NCI-H2081 treated with DMSO at 0.1 percent for 48 hours (cell line): ENCODE data around the gene SLC29A3.

Source experiments
- DNase-seq: peaks from one replicate; lab custom pipeline; 2025; lab: John Stamatoyannopoulos, UW

The SLC29A3 gene

DNA sequence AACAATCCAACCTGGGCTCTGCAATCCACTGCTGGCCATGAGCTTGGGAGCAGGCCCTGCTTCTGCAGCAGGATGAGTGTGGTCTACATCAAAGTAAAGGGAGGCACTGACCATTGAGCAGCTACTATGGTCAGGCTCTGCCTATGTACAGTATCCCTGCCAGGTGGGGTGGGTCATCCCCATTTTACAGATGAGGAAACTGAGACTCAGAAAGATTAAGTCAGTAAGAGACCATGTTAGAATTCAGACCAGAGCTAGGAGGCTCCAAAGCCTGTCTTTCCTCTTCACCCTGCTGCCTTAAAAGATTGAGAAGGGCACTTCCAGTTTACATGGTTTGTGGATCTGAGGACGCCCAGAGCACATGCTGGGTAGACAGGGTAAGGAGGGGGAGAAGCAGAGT, 50.5 kb downstream of the SLC29A3 start:
- no peak for DNase-seq

- DNase-seq = no peak
Observed at GRCh38 chr10:71370031-71370430, 51.0 kb downstream of the SLC29A3 start.

DNA sequence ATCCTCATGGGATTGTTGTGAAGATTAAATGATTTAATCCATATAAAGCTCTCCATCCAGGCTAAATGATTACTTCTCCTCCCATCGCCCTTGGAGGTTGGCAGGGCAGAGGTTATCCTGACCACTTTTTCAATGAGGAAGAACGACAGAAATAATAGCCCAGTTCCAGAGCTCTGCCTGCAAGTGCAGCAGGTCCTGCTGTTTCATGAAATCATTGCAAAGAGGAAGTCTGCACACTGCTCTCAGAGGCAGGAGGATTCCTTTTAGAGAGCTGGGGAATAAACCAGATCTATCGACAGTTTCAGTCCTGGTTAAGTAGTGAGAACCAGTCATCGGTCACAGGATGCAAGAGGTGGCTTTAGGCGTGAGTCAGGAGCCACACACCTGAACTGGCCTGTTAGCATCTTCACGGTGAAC, 52.7 kb downstream of the SLC29A3 start:
- DNase-seq = no peak

- DNase-seq = no peak
Observed at GRCh38 chr10:71372882-71373495, 53.9 kb downstream of the SLC29A3 start.

DNA sequence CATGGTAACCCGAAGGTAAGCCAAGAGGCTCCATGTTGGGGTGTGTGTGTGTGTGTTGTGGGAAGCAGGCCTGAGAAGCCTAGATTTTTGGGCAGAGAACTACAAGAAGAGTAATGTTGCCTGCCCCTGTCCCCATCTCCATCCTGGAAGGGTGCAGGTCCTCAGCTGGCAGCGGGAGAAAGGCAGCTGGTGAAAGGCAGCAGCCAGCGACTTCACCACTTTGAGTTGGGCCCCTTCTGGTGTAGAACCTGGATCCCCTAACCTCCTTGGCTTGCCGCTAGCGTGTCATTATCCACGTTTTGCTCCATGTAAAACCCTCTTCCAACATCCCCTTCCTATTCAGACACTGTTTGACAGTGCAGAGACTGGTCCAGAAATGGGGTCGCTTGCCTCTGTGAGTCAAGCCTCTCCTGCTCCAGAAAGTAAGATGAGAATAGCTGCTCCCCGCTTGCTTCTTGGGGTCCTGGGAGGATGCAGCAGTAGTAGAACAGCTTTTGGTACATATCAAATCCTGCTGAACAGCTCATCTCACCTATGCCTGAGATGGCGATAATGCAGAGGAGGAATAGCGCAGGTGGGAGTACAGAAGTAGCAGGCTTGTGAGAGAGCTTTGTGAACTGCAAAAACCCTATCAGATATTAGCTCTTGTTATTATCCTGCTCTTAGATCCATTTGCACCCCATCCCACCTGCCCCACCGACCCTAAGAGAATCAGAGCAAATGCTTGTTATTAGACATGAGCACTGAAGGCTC, 55.6 kb downstream of the SLC29A3 start:
- no peak for DNase-seq

- DNase-seq = no peak
Observed at GRCh38 chr10:71375952-71376351, 56.9 kb downstream of the SLC29A3 start.

GRCh38 chr10:71378336-71379117, 59.5 kb downstream of the SLC29A3 start:
- no peak for DNase-seq

DNA sequence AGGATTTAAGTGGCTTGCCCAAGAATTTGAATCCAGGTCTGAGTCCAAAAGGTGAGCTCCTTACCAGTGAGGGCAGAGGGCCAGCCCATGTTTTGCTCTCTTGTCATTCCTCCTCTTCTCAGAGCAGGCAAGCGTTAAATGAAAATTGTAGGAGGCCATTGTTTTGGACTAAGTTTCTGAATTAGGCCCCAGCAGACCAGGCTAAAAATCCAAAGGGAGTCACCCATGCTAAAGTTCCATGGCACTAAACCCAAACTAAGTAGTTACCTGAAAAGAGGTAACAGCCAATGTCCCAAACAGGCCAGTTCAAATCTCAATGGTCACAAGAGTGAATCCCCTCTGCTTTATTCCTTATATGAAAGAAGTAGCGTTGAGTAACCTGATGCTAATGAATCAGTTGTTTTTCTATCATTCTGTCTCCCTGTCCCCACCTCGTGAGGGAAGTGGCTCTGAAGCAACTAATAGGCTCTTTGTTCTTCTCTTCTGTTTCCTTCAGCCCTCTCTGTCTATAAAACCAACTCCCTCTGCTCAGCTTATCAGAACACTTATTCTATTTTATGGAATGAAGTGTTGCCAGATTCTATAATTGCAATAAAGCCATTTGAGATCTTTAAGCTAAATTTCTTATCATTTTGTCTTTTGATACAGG, 60.2 kb downstream of the SLC29A3 start:
- no peak for DNase-seq

DNA sequence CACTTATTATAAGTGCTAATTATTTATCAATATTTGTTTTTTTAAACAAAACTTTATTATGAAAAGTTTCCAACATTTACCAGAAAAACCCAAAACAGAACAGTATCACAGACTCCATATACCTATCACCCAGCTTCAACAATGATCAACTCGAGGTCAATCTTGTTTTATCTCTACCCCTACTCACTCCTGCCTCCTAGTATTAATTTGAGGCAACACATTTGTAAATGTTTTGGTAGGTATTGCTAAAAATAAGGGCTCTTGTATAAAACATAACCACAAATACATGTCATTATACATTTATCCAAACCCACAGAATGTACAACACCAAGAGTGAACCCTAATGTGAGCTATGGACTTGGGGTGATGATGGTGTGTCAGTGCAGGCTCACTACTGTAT, 61.8 kb downstream of the SLC29A3 start:
- DNase-seq = no peak

DNA sequence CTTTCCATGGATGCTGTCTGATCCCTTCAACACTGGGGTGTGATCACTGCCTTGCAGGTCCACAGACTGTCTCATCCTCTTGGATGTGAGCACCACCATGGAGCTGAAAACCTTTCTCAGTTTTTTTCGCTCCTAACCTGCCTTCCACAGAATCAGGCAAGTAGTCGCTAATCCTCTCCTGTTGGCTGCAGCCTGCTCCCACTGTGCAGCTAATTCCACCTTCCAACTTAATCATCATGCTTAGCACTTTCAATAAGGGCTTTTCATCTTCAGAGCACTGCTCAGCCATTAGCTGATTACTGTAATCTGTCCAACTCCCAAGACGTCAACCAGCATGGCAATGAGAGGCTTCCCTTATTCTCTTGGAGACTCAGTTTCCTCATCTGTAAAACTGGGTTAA, 62.6 kb downstream of the SLC29A3 start:
- no peak for DNase-seq

GRCh38 chr10:71382028-71382427, 63.0 kb downstream of the SLC29A3 start:
- DNase-seq = no peak

GRCh38 chr10:71382757-71383156, 63.7 kb downstream of the SLC29A3 start:
- DNase-seq = no peak

DNA sequence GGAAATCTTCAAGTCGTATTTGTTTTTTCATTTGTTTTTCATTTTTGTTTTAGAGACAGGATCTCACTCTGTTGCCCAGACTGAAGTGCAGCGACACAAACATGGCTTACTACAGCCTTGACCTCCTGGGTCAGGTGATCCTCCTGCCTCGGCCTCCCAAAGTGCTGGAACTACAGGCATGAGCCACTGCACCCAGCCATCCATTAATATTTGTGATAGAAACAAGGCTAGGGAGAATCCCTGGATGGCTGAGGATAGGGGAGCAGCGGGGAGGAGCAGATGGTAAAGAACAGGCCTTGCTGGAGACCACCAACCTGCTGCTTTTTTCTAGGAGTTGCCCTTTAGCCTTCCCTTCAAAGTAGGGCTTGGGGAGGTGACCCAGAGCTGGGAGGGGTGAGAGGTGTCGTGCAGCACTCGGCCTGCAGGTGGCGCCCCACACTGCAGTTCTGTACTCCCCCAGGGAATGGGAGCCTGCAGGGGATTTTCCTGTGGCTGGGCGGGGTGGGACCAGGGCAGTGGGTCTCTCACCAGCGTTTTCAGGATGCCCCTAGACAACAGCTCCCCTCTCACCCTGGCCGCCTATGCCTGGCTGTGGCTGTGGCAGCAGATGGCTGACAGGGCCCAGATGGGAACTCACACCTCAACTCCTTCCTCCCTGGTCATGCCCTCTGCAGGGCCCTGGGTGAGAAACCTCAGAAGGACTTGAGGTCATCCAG, 65.1 kb downstream of the SLC29A3 start:
- no peak for DNase-seq

- no peak for DNase-seq
Observed at GRCh38 chr10:71388171-71388570, 69.1 kb downstream of the SLC29A3 start.

- no peak for DNase-seq
Observed at GRCh38 chr10:71388583-71389310, 69.7 kb downstream of the SLC29A3 start.

DNA sequence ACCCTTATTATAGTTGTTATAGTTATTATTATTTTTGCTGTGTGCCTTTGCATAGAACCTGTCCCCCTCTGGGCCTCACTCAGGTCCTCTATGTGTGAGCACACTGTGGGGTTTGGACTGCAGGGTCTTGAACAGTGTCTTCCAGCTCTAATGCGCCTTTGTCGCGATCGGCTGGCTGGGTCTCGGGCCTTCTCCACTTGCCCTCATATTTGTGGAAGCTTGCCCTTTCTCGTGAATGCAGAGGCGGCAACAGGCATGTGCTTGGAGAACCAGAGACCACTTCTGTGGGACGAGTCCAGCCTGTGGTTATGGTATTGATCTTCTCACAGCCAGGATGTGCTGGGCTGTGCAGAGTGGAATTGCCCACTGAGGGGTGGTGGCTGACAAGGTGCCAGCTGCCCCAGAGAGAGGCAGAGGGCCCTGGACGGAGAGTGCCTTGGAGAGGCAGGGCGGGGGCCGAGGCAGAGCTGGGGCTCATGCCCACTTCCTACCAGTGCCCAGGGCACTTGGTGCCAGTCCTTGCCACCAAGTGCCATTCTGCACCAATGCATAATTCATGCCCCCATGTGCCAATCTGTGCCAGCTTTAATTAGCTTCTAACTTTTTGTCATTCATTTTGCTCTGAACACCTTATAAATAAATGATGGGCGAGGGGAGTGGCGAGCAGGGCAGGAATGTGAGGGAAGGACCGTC, 70.9 kb downstream of the SLC29A3 start:
- DNase-seq = no peak

- no peak for DNase-seq
Observed at GRCh38 chr10:71390461-71390835, 71.4 kb downstream of the SLC29A3 start.

GRCh38 chr10:71390921-71391690, 72.0 kb downstream of the SLC29A3 start:
- no peak for DNase-seq

DNA sequence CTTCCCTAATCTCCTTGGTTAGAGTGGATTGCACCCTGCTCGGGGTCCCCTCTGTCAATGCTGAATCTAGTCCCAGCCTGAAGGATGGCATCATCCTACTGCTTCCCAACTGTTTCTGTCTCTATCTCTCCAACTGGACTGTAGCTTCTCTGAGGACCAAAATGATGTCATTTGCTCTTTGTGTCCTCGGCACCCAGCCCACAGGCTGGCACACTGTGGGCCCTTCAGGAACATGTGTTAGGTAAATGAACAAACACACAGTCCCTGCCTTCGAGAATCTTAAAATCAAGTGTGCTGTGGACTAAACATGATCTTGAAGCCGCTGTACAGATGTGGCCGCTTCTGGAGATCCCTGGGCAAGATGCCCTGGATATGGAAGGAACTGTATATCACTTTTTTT, 72.6 kb downstream of the SLC29A3 start:
- DNase-seq = no peak

GRCh38 chr10:71392292-71392691, 73.2 kb downstream of the SLC29A3 start:
- no peak for DNase-seq
